HG03558 (cell line): ENCODE data around the gene TPSG1.
"Not testable (repeated sequence)": the region's sequence is repeated elsewhere in the genome, so short reads cannot be mapped to it uniquely, and the experiment has no call there.

Experiments used
- ATAC-seq: cut with Tn5 transposase; IDR thresholded peaks from one replicate; pipeline ENCODE4 v1.9.1; 2021; ENCODE audit warnings: moderate number of reproducible peaks; ENCODE audit not compliant: unreplicated experiment; ENCODE audit errors: extremely low read depth

TPSG1 gene

DNA sequence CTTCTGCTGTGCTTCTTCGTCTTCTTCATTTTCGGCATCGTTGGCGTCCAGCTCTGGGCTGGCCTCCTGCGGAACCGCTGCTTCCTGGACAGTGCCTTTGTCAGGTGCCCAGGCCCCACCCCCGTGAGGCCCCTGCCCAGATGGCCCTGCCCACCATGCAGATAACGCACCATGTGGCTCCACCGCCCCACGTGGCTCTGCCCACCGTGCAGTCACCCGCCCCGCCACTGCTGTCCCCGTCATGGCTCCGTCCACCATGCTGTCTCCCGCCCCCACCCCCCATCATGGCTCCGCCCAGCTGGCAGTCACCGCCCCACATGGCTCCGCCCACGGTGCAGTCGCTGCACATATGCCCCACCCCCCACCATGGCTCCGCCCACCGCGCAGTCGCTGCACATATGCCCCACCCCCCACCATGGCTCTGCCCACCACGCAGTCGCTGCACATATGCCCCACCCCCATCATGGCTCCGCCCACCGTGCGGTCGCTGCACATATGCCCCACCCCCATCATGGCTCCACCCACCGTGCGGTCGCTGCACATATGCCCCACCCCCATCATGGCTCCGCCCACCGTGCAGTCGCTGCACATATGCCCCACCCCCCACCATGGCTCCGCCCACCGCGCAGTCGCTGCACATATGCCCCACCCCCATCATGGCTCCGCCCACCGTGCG lies 26.3 kb downstream of the TPSG1 start:
- not testable (repeated sequence) for ATAC-seq

DNA sequence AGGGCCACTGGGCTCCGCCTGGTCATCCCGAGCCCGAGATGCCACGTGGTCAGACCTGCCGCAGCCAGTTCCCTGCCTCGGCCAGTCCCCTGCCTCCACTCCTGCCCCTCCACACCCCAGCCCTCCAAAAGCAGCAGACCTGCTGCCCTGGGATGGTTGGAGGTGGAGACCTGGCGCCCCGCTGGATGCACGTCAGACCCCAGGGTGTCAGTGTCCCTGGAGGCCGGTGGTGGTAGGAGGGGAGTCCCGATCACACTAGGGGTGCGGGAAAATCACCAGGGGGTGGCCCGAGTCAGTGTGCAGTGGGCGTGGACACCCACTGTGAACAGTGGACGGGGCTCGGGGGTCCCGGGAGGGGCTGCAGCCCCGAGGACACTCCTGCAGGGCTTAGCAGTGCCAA lies 26.9 kb downstream of the TPSG1 start:
- ATAC-seq: no peak

DNA sequence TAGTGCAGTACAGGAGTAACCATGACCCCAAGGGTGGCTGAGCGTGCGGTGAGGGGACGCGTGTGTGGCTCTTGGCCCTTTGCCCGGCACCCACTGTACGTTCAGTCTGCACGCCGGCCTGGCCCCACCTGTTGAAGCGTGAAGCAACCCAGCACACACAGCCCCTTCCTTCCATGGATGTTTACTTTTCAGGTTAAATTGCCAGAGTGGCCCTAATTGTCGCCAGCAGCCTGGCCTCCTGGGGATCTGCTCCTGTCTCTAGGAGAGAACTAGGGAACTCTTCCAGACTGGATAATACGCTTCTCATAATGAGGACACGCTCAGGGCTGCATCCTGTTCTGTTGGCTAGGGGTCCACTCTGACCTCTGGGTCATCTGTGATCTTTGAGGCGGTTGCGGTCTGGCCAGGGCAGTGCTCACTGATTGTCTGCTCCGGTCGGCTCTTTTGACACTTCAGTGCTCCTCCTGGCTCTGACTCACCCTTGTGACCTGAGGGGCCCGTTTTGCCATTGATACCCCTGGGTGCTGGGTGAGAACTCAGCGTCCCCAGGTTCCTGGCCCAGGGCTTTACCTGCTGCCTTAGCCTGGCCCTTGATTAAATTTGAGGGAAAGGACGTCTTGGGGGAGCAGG lies 27.7 kb downstream of the TPSG1 start:
- no peak for ATAC-seq

DNA sequence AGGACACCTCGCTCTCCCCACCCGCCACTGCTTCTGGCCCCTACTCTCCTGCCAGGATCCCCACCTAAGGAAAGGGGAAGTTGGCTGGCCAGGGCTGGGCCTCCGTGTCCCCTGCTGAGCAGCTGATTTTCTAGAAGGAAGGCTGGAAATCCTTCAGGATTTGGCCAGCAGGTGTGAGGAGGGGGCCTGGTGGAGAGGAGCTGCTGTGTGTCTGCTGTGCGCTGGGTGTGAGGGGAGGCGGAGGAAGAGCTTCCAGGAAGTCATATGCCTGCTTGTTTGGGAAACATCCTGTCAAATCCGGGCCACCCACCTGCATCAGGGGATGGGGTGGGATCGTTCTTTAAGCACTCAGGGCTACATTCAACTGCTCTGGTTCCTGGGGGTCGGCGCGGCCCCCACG lies 28.6 kb downstream of the TPSG1 start:
- no peak for ATAC-seq

DNA sequence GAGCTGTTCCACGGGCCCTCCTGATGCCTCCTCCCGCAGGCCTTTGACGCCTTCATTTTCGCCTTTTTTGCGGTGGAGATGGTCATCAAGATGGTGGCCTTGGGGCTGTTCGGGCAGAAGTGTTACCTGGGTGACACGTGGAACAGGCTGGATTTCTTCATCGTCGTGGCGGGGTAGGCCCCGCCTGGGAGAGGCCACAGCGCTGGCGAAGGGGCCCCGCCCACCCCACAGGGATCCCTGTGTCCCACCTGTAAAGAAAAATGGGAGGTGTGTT lies 29.7 kb downstream of the TPSG1 start:
- ATAC-seq: no peak

DNA sequence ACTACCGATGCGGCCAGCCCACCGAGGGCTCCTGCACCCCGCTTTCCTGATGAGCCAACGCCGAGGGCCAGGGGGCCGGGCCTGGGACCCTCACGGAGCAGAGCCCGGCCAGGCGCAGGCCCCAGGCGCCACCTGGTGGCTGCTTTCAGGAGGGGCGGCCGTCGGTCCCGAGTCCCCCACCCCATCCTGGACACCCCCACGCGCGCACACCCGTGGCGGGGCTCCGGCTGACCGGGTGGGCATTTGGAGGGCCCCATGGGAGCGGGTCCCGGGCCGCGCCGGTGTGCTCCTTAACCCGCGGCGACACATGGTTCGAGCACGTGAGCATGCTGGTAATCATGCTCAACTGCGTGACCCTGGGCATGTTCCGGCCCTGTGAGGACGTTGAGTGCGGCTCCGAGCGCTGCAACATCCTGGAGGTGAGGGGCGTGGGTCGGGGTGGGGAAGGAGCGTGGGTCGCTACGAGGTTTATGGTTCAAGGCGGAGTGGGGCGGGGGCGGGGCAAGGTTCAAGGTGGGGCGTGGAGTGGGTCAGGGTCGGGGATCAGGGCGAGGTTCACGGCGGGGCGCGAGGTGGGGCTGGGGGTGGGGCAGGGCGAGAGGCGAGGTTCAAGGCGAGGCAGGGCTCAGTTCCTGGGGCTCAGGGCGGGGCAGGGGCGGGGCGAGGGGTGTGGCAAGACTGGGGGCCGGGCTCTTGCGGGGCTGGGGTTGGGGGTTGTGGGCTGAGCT lies 30.2 kb downstream of the TPSG1 start:
- no peak for ATAC-seq

DNA sequence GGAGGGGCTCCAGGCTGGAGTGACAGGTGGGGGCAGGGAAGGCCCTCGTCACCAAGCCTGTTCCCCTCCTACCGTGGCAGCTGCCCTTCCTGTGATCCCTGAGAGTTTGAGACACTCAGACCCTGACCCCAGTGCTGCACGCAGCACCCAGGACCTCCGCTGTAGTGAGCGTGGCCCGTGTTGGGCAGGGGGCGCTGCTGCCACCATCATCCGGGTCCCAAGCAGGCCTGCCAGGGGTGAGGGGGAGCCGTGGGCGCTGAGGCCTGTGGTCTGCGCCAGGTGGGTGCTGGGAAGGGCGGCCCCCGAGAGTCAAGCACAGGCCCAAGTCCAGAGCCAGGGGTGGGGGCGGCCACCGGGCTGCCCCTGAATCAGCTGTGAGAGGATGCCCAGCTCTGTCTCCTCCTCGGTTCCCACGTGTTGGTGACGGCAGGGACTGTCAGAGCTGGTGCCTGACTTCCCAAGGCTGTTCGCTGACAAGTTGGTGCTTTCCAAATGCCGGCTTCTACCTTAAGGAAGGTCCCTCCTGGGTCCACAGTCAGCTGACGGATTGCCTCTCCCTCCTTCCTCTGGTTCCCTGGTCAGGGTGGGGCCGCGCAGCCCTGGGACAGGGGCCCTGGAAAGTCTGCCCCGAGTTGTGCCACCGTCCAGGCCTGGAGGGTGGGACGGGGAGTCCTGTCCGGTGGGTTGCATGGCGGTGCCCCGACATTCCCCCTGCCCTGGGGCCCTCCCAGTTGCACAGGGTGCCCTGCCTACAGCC lies 31.1 kb downstream of the TPSG1 start:
- no peak for ATAC-seq

DNA sequence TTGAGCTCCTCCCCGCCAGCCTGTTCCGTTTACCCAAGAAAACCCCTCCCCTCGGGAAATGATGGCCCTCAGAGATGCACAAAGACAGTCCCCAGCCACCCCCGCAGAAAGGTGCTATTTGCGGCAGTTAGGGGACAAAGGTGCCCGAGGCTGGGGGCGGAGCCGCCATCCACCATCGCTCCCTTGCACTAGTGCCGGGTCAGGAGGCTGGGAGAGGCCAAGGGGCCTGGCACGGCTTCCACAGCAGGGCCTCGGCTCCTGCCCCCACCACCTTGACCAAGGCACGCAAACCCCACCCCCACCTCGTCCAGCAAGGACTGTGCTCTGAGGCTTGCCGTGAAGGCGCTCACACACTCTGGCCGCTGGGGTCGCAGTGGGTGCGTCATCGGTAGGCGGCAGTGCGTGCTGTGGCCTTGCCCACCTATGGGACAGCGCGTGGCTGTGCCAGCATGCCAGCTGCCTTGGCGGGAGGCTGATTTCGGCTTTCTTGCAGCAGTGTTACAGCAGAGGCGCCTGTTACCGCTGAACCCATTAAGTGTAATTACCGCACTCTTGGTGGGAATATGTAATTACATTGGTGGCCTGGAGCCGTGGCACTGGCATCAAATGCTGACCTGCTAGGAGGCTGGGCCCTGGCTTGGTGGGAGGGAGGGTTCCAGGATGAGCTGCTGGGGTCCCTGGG lies 31.8 kb downstream of the TPSG1 start:
- no peak for ATAC-seq

DNA sequence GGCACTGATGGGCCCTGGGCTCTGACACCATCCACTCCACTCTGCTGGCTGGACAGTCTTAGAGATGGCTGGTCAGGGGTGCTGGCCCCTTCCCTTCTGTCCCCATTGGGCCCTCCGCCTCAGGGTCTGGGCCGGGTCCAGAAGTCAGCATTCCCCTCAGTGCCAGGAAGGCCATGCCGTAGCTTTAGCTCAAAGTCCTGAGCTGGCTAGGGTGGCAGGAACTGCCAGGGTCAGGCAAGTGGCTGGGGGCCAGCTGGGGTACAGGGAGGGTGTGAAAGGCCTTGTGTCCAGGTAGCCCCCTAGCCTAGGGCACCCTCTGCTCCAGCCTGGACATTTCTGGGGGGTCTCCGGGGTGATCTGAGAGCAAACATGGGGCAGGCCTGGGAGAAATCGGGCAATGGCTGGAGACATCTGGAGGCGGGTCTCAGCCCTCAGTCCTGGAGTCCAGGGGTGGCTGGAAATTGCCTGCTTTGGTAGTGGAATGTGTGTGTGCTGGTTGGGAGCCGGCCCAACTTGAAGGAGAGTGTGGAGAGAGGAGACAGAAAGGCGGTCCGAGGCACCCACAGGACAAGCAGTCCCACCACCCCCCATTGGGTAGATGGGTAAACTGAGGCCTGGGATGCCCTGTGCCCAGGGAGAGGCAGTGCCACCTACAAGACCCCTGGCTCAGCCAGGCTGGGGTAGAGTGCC lies 32.5 kb downstream of the TPSG1 start:
- no peak for ATAC-seq

DNA sequence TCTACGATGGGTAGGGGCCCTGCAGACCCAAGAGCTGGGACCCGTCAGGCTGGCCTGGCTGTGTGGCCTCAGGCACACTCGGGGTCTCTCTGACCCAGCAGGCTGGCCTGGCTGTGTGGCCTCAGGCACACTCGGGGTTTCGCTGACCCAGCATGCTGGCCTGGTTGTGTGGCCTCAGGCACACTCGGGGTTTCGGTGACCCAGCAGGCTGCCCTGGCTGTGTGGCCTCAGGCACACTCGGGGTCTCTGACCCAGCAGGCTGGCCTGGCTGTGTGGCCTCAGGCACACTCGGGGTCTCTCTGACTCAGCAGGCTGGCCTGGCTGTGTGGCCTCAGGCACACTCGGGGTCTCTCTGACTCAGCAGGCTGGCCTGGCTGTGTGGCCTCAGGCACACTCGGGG lies 34.3 kb downstream of the TPSG1 start:
- ATAC-seq: not testable (repeated sequence)

DNA sequence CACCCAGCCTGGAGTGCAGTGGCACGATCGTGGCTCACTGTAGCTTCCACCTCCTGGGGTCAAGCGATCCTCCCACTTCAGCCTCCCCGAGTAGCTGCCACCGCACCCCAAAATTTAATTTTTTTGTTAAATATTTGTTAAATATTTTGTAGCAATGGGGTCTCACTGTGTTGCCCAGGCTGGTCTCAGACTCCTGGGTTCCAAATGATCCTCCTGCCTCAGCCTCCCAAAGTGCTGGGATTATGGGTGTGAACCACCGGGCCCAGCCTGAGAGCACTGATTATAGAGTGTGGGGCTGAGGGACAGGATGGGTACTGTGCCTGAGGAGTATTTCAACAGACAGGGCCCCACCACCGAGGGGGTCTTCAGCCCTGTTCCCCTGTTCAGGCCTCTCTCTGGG lies 35.6 kb downstream of the TPSG1 start:
- ATAC-seq: no peak

DNA sequence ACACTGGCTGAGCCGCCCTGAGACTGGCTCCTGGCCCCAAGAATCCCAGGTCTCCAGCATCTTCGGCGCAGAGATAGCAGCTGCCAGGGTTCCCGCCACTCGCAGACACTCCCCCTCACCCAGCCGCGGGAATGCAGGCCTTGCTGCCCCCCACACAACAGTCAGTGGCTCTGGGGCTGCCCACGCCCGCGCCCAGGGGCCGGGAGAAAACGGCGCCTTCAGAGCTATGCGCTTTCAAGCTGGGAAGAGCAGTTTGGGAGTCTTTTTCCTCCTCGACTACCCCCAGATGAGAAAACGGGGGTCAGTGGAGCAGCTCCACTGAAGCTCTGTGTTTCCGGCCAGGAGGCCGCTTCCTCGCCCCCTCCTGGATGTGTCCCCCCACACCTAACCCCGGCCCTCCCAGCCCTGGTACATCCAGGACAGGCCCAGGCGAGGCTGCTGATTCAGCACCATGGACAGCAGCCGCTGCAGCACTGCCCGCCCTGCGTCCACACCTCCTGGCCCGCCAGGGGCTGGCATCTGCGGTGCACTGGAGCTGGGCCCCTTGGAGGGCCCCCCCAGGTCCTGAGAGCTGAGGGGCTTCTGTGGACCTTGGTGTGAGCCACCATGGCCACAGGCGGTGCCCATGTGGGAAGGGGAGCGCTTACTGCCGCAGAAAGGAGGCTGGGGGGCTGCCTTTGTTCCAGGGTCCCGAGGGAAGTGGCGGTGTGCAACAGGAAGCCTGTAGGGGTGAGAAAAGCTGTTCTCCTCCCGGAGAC lies 36.5 kb downstream of the TPSG1 start:
- ATAC-seq: no peak

DNA sequence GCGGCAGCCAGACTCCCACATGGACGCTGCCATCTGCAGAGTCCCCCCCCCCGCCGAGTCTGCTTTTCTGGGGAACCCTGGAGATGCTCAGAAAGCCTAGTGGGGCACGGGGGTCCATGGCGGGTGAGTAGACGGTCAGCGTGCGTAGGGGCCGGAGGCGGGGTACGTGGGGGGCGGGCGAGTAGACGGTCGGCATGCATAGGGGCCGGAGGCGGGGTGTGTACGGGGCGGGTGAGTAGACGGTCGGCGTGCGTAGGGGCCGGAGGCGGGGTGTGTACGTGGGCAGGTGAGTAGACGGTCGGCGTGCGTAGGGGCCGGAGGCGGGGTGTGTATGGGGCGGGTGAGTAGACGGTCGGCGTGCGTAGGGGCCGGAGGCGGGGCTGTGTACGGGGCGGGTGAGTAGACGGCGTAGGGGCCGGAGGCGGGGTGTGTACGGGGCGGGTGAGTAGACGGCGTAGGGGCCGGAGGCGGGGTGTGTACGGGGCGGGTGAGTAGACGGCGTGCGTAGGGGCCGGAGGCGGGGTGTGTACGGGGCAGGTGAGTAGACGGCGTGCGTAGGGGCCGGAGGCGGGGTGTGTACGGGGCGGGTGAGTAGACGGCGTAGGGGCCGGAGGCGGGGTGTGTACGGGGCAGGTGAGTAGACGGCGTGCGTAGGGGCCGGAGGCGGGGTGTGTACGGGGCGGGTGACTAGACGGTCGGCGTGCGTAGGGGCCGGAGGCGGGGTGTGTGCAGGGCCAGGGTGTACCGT lies 39.4 kb downstream of the TPSG1 start:
- ATAC-seq: not testable (repeated sequence)

DNA sequence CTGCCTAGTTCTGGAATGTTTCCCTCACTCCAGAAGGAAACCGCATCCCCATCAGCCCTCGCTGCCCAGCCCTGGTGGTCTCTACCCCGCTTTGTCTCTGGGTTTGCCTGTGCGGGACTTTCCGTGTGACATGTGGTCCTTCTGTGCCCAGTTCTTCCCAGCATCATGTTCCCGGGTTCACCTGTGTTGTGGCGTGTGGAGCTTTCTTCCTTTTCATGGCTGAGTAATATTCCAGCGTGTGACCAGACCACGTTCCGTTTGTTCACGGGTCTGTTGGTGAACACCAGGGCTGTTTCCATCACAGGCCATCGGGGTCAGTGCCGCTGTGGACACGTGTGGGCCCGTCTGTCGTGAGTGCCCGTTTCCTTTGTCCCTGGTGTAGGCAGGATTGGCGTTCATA lies 40.1 kb downstream of the TPSG1 start:
- no peak for ATAC-seq

DNA sequence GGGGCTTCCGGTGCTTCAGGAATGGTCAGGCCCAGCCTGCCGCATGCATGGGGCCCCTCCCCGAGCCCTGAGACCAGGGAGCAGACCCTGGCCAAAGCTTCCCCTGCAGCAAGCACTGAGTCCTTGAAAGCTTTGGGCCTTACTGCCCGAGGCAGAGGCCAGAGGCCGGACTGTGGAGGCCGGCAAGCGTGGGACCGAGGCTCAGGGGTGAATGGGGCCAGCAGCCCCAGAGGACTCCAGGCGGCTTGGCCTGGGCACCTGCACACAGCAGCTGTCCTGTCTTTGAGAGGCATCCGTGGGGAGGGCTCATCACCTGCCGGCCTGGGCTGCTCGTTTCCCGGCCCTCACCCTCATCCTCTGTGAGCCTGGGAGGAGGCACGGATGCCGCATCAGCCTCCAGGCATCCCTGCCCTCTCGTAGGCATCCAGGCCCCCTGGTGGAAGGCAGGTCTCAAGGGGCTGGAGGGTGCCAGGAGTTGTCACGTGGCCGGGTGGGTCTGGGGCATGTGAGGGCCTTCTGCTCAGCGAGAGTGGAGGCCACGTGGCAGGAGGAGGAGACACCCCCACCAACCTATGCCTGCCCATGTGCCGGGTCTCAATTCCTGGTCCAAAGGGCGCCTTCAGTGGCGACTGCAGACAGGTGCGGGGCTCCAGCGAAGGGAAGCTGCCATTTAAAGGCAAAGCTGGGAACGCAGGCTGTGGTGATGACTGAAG lies 40.8 kb downstream of the TPSG1 start:
- no peak for ATAC-seq

DNA sequence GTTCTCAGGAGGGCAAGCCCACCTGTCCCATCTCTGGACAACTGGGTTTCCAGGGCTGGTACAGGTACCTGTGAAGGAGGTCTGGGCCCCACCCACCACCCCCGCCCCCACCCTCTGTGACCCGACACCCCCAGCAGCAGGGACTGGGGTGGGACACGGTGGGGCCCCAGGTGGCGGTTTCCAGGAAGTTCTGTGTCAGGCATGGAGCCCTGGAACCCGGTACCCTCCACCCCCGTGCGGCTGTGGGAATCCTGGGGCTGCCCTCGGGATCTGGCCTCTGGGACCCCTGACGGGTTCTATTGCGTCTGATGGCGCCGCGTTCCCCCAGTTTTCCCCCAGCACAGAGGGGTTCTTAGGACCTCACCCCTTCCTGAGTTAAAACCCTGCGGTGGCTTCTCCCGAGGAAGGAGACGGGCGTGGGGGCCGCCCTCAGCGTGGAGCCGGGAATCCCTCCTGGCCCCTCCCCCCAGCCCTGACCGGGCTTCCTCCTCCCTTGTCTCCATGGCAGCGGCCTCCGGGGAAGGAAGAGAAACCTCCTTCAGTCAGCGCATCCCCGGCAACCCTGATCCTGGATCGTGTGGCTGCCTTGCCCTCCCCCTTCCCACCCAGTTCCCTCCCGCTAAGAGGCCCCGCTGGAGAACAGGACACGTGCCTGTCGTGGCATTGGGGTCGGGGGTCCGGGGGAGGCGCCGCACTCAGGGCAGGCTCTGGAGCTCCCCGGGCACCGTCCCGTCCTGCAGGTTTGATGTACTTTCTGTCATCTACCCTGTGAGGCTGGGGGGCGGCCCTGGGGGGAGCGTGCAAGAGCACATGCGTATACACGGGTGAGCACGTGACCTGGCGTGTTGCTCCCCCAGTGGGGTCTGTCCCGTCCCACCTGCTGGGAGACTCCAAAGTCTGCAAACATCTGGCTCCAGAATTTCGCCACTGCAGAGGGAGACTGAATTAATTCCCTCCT lies 41.8 kb downstream of the TPSG1 start:
- ATAC-seq: no peak

DNA sequence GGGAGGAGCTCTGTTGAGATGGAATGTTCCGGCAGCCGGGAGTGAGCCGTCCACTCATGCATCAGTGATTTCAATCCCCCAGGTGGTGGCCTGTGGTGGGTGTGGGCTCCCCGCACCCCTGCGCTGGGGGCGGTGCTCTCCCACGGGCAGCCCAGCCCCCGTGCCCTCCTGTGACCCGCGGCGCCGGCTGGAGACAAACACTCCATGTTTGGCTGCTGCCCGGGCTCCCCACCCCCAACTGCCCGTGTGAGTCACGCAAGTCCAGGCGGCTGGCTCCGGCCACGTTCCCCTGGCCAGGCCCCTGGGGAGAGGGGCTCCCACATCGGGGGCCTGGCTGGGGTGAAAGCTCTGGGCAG lies 42.8 kb downstream of the TPSG1 start:
- no peak for ATAC-seq
